Astrocyte (in vitro differentiated cells and primary cell): ENCODE results near the gene LGALS16. TPM values are rescaled to one million over a fixed set of nuclear protein-coding genes. Genes with fewer than 3 reads are reported as not detected.

Experiments
- DNase-seq: peaks from one replicate; pipeline ENCODE4 v3.0.0-alpha.2; 2010; ENCODE audit warnings: low read depth
- FAIRE-seq: peaks from 2 replicates; lab custom pipeline; 2011; peaks lifted over from hg19 to GRCh38; lab: Jason Lieb, UNC
- H2AFZ ChIP-seq: 2 replicates; pipeline ENCODE4 v1.6.0; 2012; ENCODE audit warnings: low read depth, low read length, inconsistent platforms
- H3K27ac ChIP-seq: 2 replicates; pipeline ENCODE4 v1.5.1; 2011; ENCODE audit warnings: low read depth, low read length, inconsistent platforms
- H3K27me3 ChIP-seq: 2 replicates; pipeline ENCODE4 v1.6.0; 2011; ENCODE audit warnings: low read length, inconsistent platforms; ENCODE audit not compliant: insufficient read depth
- H3K36me3 ChIP-seq: 2 replicates; pipeline ENCODE4 v1.5.1; 2011; ENCODE audit warnings: low read length, inconsistent platforms; ENCODE audit not compliant: insufficient read depth
- H3K4me1 ChIP-seq: 2 replicates; pipeline ENCODE4 v1.5.1; 2011; ENCODE audit warnings: low read length, inconsistent platforms; ENCODE audit not compliant: insufficient read depth
- H3K4me2 ChIP-seq: 2 replicates; pipeline ENCODE4 v1.6.0; 2012; ENCODE audit warnings: low read length, inconsistent platforms
- H3K4me3 ChIP-seq: 2 replicates; pipeline ENCODE4 v1.5.1; 2011; ENCODE audit warnings: low read depth, mild to moderate bottlenecking, low read length, inconsistent platforms; ENCODE audit not compliant: insufficient read depth
- H3K79me2 ChIP-seq: 2 replicates; pipeline ENCODE4 v1.6.0; 2012; ENCODE audit warnings: mild to moderate bottlenecking, low read length, inconsistent platforms; ENCODE audit not compliant: insufficient read depth
- H3K9ac ChIP-seq: 2 replicates; pipeline ENCODE4 v1.6.0; 2012; ENCODE audit warnings: mild to moderate bottlenecking, low read length, inconsistent platforms
- H3K9me3 ChIP-seq: 2 replicates; pipeline ENCODE4 v1.5.1; 2012; ENCODE audit warnings: low read depth, mild to moderate bottlenecking, low read length, inconsistent platforms; ENCODE audit not compliant: insufficient read depth
- H4K20me1 ChIP-seq: 2 replicates; pipeline ENCODE4 v1.6.0; 2012; ENCODE audit warnings: low read length, inconsistent platforms; ENCODE audit not compliant: insufficient read depth
- H3K27ac Mint-ChIP-seq: one replicate; pipeline ENCODE4 v1.8.0; 2021; ENCODE audit warnings: mild to moderate bottlenecking, mixed read lengths; ENCODE audit not compliant: unreplicated experiment
- H3K27me3 Mint-ChIP-seq: one replicate; pipeline ENCODE4 v1.8.0; 2021; ENCODE audit warnings: low read depth, mixed read lengths; ENCODE audit not compliant: unreplicated experiment
- H3K36me3 Mint-ChIP-seq: one replicate; pipeline ENCODE4 v1.8.0; 2021; ENCODE audit warnings: low read depth, mixed read lengths; ENCODE audit not compliant: unreplicated experiment
- H3K4me1 Mint-ChIP-seq: one replicate; pipeline ENCODE4 v1.8.0; 2021; ENCODE audit warnings: low read depth, mixed read lengths; ENCODE audit not compliant: unreplicated experiment
- H3K4me3 Mint-ChIP-seq: one replicate; pipeline ENCODE4 v1.8.0; 2021; ENCODE audit warnings: mild to moderate bottlenecking, moderate library complexity, mixed read lengths; ENCODE audit not compliant: unreplicated experiment
- H3K9me3 Mint-ChIP-seq: one replicate; pipeline ENCODE4 v1.8.0; 2021; ENCODE audit warnings: mild to moderate bottlenecking, mixed read lengths; ENCODE audit not compliant: unreplicated experiment
- CTCF ChIP-seq: IDR thresholded peaks from 2 replicates; pipeline ENCODE4 v1.5.1; 2011; ENCODE audit warnings: low read depth, mild to moderate bottlenecking, inconsistent platforms, low read length, moderate library complexity; ENCODE audit not compliant: insufficient read depth
- EZH2 ChIP-seq: IDR thresholded peaks from 2 replicates; pipeline ENCODE4 v1.6.1; 2012; ENCODE audit warnings: mild to moderate bottlenecking, low read length, inconsistent platforms; ENCODE audit not compliant: insufficient read depth
- total RNA-seq: library from RNA; stranded (reverse); gene quantifications from 2 replicates; pipeline ENCODE4 v1.2.1, GENCODE V29; 2021

The LGALS16 gene
- total RNA-seq, 1 donor from 2014 or later, result not detected

GRCh38 chr19:39647918-39648317 lies 7.8 kb upstream of the LGALS16 start:
- Histone ChIP-seq H4K20me1 (no peaks in the 10 kb centered on the region), H3K4me2 (no peak overlapping the region), H2AFZ (no peak overlapping the region), H3K36me3 (no peaks in the 10 kb centered on the region), H3K9me3 (no peaks in the 10 kb centered on the region), H3K4me1 (no peaks in the 10 kb centered on the region), H3K9ac (no peak overlapping the region), H3K79me2 (no peaks in the 10 kb centered on the region), H3K4me3 (no peak overlapping the region), H3K27ac (no peak overlapping the region), H3K27me3 (no peaks in the 10 kb centered on the region)
- Mint-ChIP-seq H3K27me3 (peaks cover 82% of the 10 kb centered on the region), H3K9me3 (peaks cover 1% of the 10 kb centered on the region), H3K4me1 (no peaks in the 10 kb centered on the region), H3K4me3 (no peak overlapping the region), H3K36me3 (no peaks in the 10 kb centered on the region), H3K27ac (no peak overlapping the region)
- TF ChIP-seq EZH2, result no peak
- TF ChIP-seq CTCF, result no peak
- FAIRE-seq (no peak), DNase-seq (no peak)

GRCh38 chr19:39659791-39660190 lies 4.1 kb downstream of the LGALS16 start:
- peaks cover 62% of the 10 kb centered on the region for H3K27me3 Mint-ChIP-seq
- no peaks in the 10 kb centered on the region for H3K9me3 Mint-ChIP-seq
- Histone ChIP-seq H4K20me1 (no peaks in the 10 kb centered on the region), H2AFZ (no peak overlapping the region), H3K9me3 (no peaks in the 10 kb centered on the region), H3K4me1 (no peaks in the 10 kb centered on the region), H3K4me2 (no peak overlapping the region), H3K36me3 (no peaks in the 10 kb centered on the region), H3K79me2 (no peaks in the 10 kb centered on the region), H3K27me3 (no peaks in the 10 kb centered on the region), H3K27ac (no peak overlapping the region), H3K9ac (no peak overlapping the region), H3K4me3 (no peak overlapping the region)
- no peak overlapping the region for H3K4me3 Mint-ChIP-seq
- H3K27ac Mint-ChIP-seq, result no peak overlapping the region
- no peaks in the 10 kb centered on the region for H3K36me3 Mint-ChIP-seq
- TF ChIP-seq EZH2 (no peak), CTCF (no peak)
- no peak for FAIRE-seq
- DNase-seq, result no peak
- no peaks in the 10 kb centered on the region for H3K4me1 Mint-ChIP-seq

GRCh38 chr19:39660661-39661060 lies 4.9 kb downstream of the LGALS16 start:
- H3K9me3 Mint-ChIP-seq, result no peaks in the 10 kb centered on the region
- DNase-seq (no peak), FAIRE-seq (no peak)
- no peak overlapping the region for H2AFZ ChIP-seq
- H3K9ac ChIP-seq, result no peak overlapping the region
- peaks cover 56% of the 10 kb centered on the region for H3K27me3 Mint-ChIP-seq
- no peaks in the 10 kb centered on the region for H3K9me3 ChIP-seq
- H4K20me1 ChIP-seq, result no peaks in the 10 kb centered on the region
- no peak overlapping the region for H3K4me3 ChIP-seq
- H3K4me2 ChIP-seq, result no peak overlapping the region
- no peak for TF ChIP-seq CTCF
- TF ChIP-seq EZH2, result no peak
- H3K4me1 Mint-ChIP-seq, result no peaks in the 10 kb centered on the region
- H3K36me3 Mint-ChIP-seq, result no peaks in the 10 kb centered on the region
- no peak overlapping the region for H3K27ac Mint-ChIP-seq
- H3K27me3 ChIP-seq, result no peaks in the 10 kb centered on the region
- H3K4me1 ChIP-seq, result no peaks in the 10 kb centered on the region
- no peaks in the 10 kb centered on the region for H3K79me2 ChIP-seq
- H3K27ac ChIP-seq, result no peak overlapping the region
- H3K4me3 Mint-ChIP-seq, result no peak overlapping the region
- H3K36me3 ChIP-seq, result no peaks in the 10 kb centered on the region
